GM12878 (cell line): ENCODE measurements around the gene FAM98C. TPM values are rescaled to one million over a fixed set of nuclear protein-coding genes. Genes with fewer than 3 reads are reported as not detected.

Experiments used
- ATAC-seq: fragments of 200-7000 bp; cut with Tn5 transposase; 3 replicates; pipeline ENCODE4 v1.9.1; 2020; ENCODE audit warnings: mild to moderate bottlenecking, moderate library complexity
- BruUV-seq: library from RNA; stranded (reverse); fragments of 400-500 nt; replicated peaks from 2 replicates; lab custom pipeline; 2021; lab: Mats Ljungman, UMichigan
- CTCF ChIA-PET: fragments of 300-600 bp; sonication (Branson Sonifier 250); formaldehyde crosslinking; extraction: SDS; loops from one replicate; lab custom pipeline; 2021; ENCODE audit warnings: inconsistent platforms; lab: Yijun Ruan, JAX
- POLR2A ChIA-PET: fragments of 350-600 bp; formaldehyde crosslinking; extraction: SDS; loops from one replicate; lab custom pipeline; 2021; ENCODE audit warnings: inconsistent platforms; lab: Charles Lee
- RAD21 ChIA-PET: fragments of 300-600 bp; sonication (Branson Sonifier 250); formaldehyde crosslinking; loops from one replicate; lab custom pipeline; 2023; ENCODE audit warnings: antibody characterized with exemption; ENCODE audit not compliant: unreplicated experiment; lab: Charles Lee
- SMC1A ChIA-PET: fragments of 300-600 bp; sonication (Branson Sonifier 250); formaldehyde crosslinking; loops from one replicate; lab custom pipeline; 2023; ENCODE audit not compliant: unreplicated experiment, uncharacterized antibody; lab: Charles Lee
- DNase-seq: peaks from one replicate; pipeline ENCODE4 v3.0.0-alpha.2; 2011; ENCODE audit warnings: low read depth, low spot score
- FAIRE-seq: peaks from 3 replicates; lab custom pipeline; 2011; peaks lifted over from hg19 to GRCh38; lab: Jason Lieb, UNC
- H2AFZ ChIP-seq: 2 replicates; pipeline ENCODE4 v1.6.0; 2011; ENCODE audit warnings: low read depth, low read length, control low read depth; ENCODE audit not compliant: control insufficient read depth
- H3K27ac ChIP-seq: 2 replicates; pipeline ENCODE4 v1.5.1; 2011; ENCODE audit warnings: control low read depth; ENCODE audit not compliant: control insufficient read depth, insufficient read depth
- H3K27me3 ChIP-seq, 2 experiments: replicated peaks in 1 of 2; 2 replicates each; pipeline versions ENCODE4 v1.6.0 to v1.6.1; 2011; ENCODE audit warnings: low read length in 1 of 2; ENCODE audit not compliant: control insufficient read depth in 2 of 2, insufficient read depth in 2 of 2
- H3K36me3 ChIP-seq, 2 experiments: 2 replicates each; pipeline ENCODE4 v1.5.1; 2011; ENCODE audit warnings: low read length in 1 of 2; ENCODE audit not compliant: control insufficient read depth in 2 of 2, insufficient read depth in 2 of 2
- H3K4me1 ChIP-seq: 2 replicates; pipeline ENCODE4 v1.6.1; 2011; ENCODE audit warnings: mild to moderate bottlenecking, low read length, moderate library complexity, mixed read lengths; ENCODE audit not compliant: control insufficient read depth, insufficient read depth
- H3K4me2 ChIP-seq: 2 replicates; pipeline ENCODE4 v1.6.0; 2011; ENCODE audit warnings: control low read depth; ENCODE audit not compliant: control insufficient read depth, insufficient read depth
- H3K4me3 ChIP-seq: fragments of 200-600 bp; sonication (generic); 2 replicates; pipeline ENCODE4 v1.5.1; 2016
- H3K79me2 ChIP-seq: 2 replicates; pipeline ENCODE4 v1.6.0; 2011; ENCODE audit warnings: low read length; ENCODE audit not compliant: control insufficient read depth, insufficient read depth
- H3K9ac ChIP-seq: 2 replicates; pipeline ENCODE4 v1.8.0; 2011; ENCODE audit warnings: low read length, control low read depth, mixed read lengths; ENCODE audit not compliant: control insufficient read depth, insufficient read depth
- H3K9me3 ChIP-seq: replicated peaks from 3 replicates; pipeline ENCODE4 v1.5.1; 2011; ENCODE audit warnings: mild to moderate bottlenecking, low read length; ENCODE audit not compliant: control insufficient read depth, insufficient read depth
- H4K20me1 ChIP-seq: 2 replicates; pipeline ENCODE4 v1.6.0; 2011; ENCODE audit not compliant: control insufficient read depth, insufficient read depth
- CBX3 ChIP-seq: fragments of 200-600 bp; sonication (generic); IDR thresholded peaks from 2 replicates; pipeline ENCODE4 v1.6.1; 2016; ENCODE audit warnings: low read depth, borderline replicate concordance
- HDAC2 ChIP-seq: fragments of 200-600 bp; sonication (generic); IDR thresholded peaks from 2 replicates; pipeline ENCODE4 v1.6.1; 2017
- NFXL1 ChIP-seq: fragments of 450-650 bp; IDR thresholded peaks from 2 replicates; pipeline ENCODE4 v1.6.1; 2017; ENCODE audit warnings: antibody characterized with exemption, mild to moderate bottlenecking, borderline replicate concordance
- ZNF274 ChIP-seq: IDR thresholded peaks from one replicate; pipeline ENCODE4 v1.8.0; 2011; ENCODE audit not compliant: insufficient read length, insufficient read depth
- WGBS: methylation state at CpG from one replicate; pipeline ENCODE4 v1.1.6; 2016; ENCODE audit warnings: low lambda C conversion rate; ENCODE audit not compliant: insufficient replicate concordance, insufficient coverage; ENCODE audit errors: missing lambda C conversion rate; 5-methylcytosine and 5-hydroxymethylcytosine counted together
- in situ Hi-C: fragments of 300-500 bp; cut with MboI; formaldehyde crosslinking; loops from 9 replicates; pipeline ENCODE4 v1.14.3; 2018; ENCODE audit warnings: mixed read lengths
- intact Hi-C: fragments of 100-400 bp; cut with micrococcal nuclease; formaldehyde crosslinking; loops from one replicate; pipeline ENCODE4 v1.14.2; 2022; ENCODE audit not compliant: unreplicated experiment
- polyA plus RNA-seq, 11 experiments: library from polyadenylated mRNA; depleted of rRNA in 4 of 11; unstranded in 6 of 11; stranded (reverse) in 5 of 11; fragments of >200 nt; fragmentation: Nextera tagmentation in 4 of 11; fragmentation: Illumina TruSeq in 1 of 11; extraction: Ambion mirVana in 4 of 11; extraction: Trizol in 1 of 11; gene quantifications; 1 replicate in 1 of 11; 2 replicates in 10 of 11; pipeline versions ENCODE4 v1.2.1 to v1.2.3, GENCODE V29; 2011 to 2016; ENCODE audit warnings: inconsistent platforms in 2 of 11, missing spikeins in 2 of 11, low read depth in 1 of 11
- total RNA-seq, 4 experiments: library from RNA; depleted of rRNA in 3 of 4; stranded (reverse); fragments of >200 nt in 3 of 4; fragmentation: Illumina TruSeq in 1 of 4; extraction: Trizol in 1 of 4; gene quantifications; 2 replicates each; pipeline versions ENCODE4 v1.2.1 to v1.2.3, GENCODE V29; 2013 to 2021
- TF ChIP-seq, protein P1 (sequence below), 3 experiments: IDR thresholded peaks in 2 of 3; conservative IDR thresholded peaks in 1 of 3; 2 replicates each; pipeline ENCODE4 v1.5.1; 2011; ENCODE audit warnings: low read depth in 3 of 3, low read length in 3 of 3, mild to moderate bottlenecking in 3 of 3, control low read depth in 2 of 3, moderate library complexity in 2 of 3, inconsistent platforms in 1 of 3, mixed read lengths in 1 of 3; ENCODE audit not compliant: control insufficient read depth in 2 of 3, insufficient read depth in 1 of 3; ENCODE audit errors: extremely low read depth in 1 of 3
- TF ChIP-seq, protein P2 (sequence below): fragments of 450-650 bp; formaldehyde crosslinking; IDR thresholded peaks from 2 replicates; pipeline ENCODE4 v1.5.0; 2022; ENCODE audit warnings: mild to moderate bottlenecking, missing genetic modification characterization
- TF ChIP-seq, protein P3 (sequence below): fragments of 450-650 bp; IDR thresholded peaks from 2 replicates; pipeline ENCODE4 v1.6.1; 2017; ENCODE audit warnings: borderline replicate concordance

The FAM98C gene
- total and polyA plus RNA-seq, 10 of the 15 experiments (the other 5 are each of a cell fraction or from before 2014, with no cell fraction given), result 1.4 to 17.2 (median 9.5) TPM

DNA sequence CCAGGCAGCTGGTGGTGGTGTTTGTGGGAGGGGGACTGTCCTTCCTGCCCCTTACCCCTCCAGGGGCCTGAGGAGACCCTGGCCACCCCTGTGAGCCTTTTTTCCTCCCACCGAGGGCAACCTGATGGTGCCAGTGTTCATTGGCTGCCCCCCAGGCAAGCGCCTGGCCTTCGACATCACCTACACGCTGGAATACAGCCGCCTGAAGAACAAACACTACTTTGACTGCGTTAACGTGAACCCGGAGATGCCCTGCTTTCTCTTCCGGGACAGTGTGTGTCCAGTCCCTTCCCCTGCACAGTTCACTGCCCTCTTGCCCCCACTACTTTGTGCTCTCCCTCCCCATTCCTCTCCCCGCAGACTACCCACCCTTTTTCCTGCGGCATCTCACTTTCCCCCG, 35.9 kb upstream of the FAM98C start:
- intact Hi-C loops, result no loop called here
- no peak overlapping the region for H2AFZ ChIP-seq
- RAD21 ChIA-PET, result no interaction called here
- H3K9me3 ChIP-seq, result no peaks in the 10 kb centered on the region
- CTCF ChIA-PET, result no interaction called here
- BruUV-seq, result no TSS peak
- DNase-seq, result no peak
- no peak overlapping the region for H3K4me3 ChIP-seq
- H3K27ac ChIP-seq, result no peak overlapping the region
- H3K4me2 ChIP-seq, result no peak overlapping the region
- POLR2A ChIA-PET, result interaction anchor here (0.7 kb wide), 1 partner anchor 465 kb away, joined by 5 read pairs; the partner anchor contains the start of gene ECH1
- 65% methylated on average over 11 of the region's 12 CpGs for WGBS
- in situ Hi-C loops, result no loop called here
- SMC1A ChIA-PET, result no interaction called here
- H3K27me3 ChIP-seq, result peaks cover 0 to 4% of the 10 kb centered on the region in 2 experiments; a peak in 2 of 4 replicates
- no peak overlapping the region for H3K9ac ChIP-seq
- TF ChIP-seq, protein P1, sequence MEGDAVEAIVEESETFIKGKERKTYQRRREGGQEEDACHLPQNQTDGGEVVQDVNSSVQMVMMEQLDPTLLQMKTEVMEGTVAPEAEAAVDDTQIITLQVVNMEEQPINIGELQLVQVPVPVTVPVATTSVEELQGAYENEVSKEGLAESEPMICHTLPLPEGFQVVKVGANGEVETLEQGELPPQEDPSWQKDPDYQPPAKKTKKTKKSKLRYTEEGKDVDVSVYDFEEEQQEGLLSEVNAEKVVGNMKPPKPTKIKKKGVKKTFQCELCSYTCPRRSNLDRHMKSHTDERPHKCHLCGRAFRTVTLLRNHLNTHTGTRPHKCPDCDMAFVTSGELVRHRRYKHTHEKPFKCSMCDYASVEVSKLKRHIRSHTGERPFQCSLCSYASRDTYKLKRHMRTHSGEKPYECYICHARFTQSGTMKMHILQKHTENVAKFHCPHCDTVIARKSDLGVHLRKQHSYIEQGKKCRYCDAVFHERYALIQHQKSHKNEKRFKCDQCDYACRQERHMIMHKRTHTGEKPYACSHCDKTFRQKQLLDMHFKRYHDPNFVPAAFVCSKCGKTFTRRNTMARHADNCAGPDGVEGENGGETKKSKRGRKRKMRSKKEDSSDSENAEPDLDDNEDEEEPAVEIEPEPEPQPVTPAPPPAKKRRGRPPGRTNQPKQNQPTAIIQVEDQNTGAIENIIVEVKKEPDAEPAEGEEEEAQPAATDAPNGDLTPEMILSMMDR (IDR thresholded peaks at IDR 0.05 in 2 of 3, conservative IDR thresholded peaks at IDR 0.05 in 1 of 3; ENCODE audit: control insufficient read depth in 2 of 3, extremely low read depth in 1 of 3, insufficient read depth in 1 of 3, low read depth in 3 of 3, low read length in 3 of 3), result no peak
- TF ChIP-seq CBX3 (no peak), HDAC2 (no peak), ZNF274 (no peak), NFXL1 (no peak)
- TF ChIP-seq, protein P2, sequence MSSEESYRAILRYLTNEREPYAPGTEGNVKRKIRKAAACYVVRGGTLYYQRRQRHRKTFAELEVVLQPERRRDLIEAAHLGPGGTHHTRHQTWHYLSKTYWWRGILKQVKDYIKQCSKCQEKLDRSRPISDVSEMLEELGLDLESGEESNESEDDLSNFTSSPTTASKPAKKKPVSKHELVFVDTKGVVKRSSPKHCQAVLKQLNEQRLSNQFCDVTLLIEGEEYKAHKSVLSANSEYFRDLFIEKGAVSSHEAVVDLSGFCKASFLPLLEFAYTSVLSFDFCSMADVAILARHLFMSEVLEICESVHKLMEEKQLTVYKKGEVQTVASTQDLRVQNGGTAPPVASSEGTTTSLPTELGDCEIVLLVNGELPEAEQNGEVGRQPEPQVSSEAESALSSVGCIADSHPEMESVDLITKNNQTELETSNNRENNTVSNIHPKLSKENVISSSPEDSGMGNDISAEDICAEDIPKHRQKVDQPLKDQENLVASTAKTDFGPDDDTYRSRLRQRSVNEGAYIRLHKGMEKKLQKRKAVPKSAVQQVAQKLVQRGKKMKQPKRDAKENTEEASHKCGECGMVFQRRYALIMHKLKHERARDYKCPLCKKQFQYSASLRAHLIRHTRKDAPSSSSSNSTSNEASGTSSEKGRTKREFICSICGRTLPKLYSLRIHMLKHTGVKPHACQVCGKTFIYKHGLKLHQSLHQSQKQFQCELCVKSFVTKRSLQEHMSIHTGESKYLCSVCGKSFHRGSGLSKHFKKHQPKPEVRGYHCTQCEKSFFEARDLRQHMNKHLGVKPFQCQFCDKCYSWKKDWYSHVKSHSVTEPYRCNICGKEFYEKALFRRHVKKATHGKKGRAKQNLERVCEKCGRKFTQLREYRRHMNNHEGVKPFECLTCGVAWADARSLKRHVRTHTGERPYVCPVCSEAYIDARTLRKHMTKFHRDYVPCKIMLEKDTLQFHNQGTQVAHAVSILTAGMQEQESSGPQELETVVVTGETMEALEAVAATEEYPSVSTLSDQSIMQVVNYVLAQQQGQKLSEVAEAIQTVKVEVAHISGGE, result no peak
- TF ChIP-seq, protein P3, sequence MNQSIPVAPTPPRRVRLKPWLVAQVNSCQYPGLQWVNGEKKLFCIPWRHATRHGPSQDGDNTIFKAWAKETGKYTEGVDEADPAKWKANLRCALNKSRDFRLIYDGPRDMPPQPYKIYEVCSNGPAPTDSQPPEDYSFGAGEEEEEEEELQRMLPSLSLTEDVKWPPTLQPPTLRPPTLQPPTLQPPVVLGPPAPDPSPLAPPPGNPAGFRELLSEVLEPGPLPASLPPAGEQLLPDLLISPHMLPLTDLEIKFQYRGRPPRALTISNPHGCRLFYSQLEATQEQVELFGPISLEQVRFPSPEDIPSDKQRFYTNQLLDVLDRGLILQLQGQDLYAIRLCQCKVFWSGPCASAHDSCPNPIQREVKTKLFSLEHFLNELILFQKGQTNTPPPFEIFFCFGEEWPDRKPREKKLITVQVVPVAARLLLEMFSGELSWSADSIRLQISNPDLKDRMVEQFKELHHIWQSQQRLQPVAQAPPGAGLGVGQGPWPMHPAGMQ, result no peak
- H4K20me1 ChIP-seq, result no peaks in the 10 kb centered on the region
- ATAC-seq, result no peak
- H3K36me3 ChIP-seq, result no peaks in the 10 kb centered on the region
- H3K4me1 ChIP-seq, result no peaks in the 10 kb centered on the region; the same call in 1 of the 2 replicates
- FAIRE-seq, result no peak
- H3K79me2 ChIP-seq, result no peaks in the 10 kb centered on the region
